ENCODE measurements around the gene GPC3. TPM values are rescaled to one million over a fixed set of nuclear protein-coding genes. Genes with fewer than 3 reads are reported as not detected.

The GPC3 gene
- total RNA-seq, 2 donors from 2014 or later, result 1.9 to 2.0 TPM

DNA sequence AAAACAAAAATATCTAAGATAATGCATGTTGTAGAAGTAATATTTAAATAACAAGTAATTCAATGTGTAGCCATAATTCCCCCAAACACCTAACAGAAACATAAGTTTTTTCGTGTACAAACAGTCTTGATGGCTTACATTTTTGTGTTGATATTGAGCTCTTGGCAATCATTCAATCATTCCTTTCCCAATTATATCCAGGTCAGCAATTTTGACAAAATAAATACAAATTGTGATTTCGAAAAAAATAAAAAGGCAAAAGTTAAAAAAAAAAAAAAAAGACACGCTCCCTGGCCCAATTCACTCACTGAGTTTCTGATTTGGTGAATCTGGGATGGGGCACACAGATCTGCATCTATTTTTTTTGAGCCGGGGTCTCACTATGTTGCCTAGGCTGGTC is 382.5 kb downstream of the GPC3 start:
- intact Hi-C loops (cut with DNase I), result no loop called here
- H3K36me3 ChIP-seq, result no peaks in the 10 kb centered on the region
- no peaks in the 10 kb centered on the region for H3K27me3 ChIP-seq
- TF ChIP-seq, protein P1, sequence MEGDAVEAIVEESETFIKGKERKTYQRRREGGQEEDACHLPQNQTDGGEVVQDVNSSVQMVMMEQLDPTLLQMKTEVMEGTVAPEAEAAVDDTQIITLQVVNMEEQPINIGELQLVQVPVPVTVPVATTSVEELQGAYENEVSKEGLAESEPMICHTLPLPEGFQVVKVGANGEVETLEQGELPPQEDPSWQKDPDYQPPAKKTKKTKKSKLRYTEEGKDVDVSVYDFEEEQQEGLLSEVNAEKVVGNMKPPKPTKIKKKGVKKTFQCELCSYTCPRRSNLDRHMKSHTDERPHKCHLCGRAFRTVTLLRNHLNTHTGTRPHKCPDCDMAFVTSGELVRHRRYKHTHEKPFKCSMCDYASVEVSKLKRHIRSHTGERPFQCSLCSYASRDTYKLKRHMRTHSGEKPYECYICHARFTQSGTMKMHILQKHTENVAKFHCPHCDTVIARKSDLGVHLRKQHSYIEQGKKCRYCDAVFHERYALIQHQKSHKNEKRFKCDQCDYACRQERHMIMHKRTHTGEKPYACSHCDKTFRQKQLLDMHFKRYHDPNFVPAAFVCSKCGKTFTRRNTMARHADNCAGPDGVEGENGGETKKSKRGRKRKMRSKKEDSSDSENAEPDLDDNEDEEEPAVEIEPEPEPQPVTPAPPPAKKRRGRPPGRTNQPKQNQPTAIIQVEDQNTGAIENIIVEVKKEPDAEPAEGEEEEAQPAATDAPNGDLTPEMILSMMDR (IDR thresholded peaks at IDR 0.05), result no peak
- no peak overlapping the region for H3K4me3 ChIP-seq
- no peak overlapping the region for H3K9ac ChIP-seq (ENCODE audit: low read depth in 2 of 2, low read length in 2 of 2)
- H3K9me3 ChIP-seq, result no peaks in the 10 kb centered on the region
- DNase-seq, result no peak
- H3K4me1 ChIP-seq, result no peaks in the 10 kb centered on the region
- no peak overlapping the region for H3K27ac ChIP-seq

DNA sequence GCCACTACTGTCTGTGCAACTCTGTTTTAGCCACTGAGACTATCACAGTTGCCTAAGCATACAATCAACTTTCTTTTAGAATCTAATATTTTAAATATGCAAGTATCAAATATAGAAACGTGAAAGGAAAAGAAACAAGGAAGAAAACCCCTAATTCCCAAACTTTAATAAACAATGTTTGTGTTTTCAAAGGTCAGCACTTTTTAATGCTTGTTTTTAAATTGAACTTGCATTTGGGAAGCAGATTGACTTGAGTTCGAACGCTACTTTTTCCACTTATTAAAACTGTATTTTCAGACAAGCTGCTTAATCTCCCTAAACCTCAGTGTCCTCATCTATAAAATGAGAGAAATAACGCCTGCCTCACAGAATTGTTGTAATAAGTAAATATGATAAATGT is 384.3 kb downstream of the GPC3 start:
- H3K27me3 ChIP-seq, result no peaks in the 10 kb centered on the region
- intact Hi-C loops (cut with DNase I), result no loop called here
- no peaks in the 10 kb centered on the region for H3K36me3 ChIP-seq
- TF ChIP-seq, protein P1 (IDR thresholded peaks at IDR 0.05), result no peak
- no peak overlapping the region for H3K27ac ChIP-seq
- no peak overlapping the region for H3K9ac ChIP-seq (ENCODE audit: low read depth in 2 of 2, low read length in 2 of 2)
- DNase-seq, result no peak
- H3K4me3 ChIP-seq, result no peak overlapping the region
- no peaks in the 10 kb centered on the region for H3K9me3 ChIP-seq
- H3K4me1 ChIP-seq, result no peaks in the 10 kb centered on the region

DNA sequence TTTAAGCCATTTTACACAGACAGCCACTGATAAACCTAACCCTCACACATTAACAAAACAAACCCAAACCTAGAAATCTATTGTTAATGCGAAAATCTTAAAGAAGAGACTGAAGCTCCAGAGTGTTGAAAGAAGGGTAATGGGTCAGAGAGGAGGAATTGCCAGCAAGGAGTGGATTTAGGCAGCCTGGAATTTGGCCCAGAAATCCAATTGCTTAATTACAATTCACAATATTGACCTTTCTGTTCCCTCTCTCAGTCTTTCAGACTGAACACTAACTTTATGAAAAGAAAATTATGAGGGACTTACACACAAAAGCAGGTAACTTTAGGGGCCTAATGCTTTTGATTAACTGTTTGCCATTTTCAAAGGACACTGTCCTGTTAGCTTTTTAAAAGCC is 384.9 kb downstream of the GPC3 start:
- H3K9ac ChIP-seq (ENCODE audit: low read depth in 2 of 2, low read length in 2 of 2), result no peak overlapping the region
- H3K27me3 ChIP-seq, result no peaks in the 10 kb centered on the region
- intact Hi-C loops (cut with DNase I), result no loop called here
- H3K4me1 ChIP-seq, result no peaks in the 10 kb centered on the region
- H3K9me3 ChIP-seq, result no peaks in the 10 kb centered on the region
- no peaks in the 10 kb centered on the region for H3K36me3 ChIP-seq
- no peak overlapping the region for H3K27ac ChIP-seq
- H3K4me3 ChIP-seq, result no peak overlapping the region
- TF ChIP-seq, protein P1 (IDR thresholded peaks at IDR 0.05), result no peak
- no peak for DNase-seq

DNA sequence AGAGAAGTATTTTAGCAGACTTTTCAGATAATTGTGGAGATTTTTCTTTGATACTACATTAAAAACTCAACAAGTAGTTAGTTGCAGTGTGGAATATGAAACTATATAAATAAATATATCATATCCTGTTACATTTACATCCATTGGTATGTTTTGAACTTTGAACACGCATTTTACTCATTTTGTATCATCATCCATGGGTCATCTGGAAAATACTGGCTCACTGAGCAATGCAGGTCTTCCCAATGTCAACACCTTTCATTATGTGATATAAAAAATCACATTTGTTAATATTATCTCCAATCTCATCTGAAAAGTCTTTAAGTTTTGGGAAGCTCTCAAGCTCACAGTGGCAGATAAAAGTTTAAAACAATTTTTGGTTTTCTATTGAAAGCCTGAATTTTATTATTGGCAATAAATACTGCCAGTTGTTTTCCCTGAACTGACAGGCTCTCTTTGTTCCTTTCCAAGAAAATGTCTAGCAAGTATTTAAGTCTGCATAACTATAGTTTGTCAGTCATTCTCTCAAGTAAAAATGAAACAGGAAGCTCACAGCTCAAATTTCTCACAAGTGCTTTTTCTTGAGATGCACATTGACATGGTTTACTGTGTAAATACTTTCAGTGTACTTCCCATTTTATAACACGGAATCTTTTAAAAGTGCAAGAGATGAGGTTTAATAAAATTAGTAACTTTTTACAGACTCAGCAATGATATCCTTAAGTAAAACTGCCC is 386.6 kb downstream of the GPC3 start:
- H3K9ac ChIP-seq (ENCODE audit: low read depth in 2 of 2, low read length in 2 of 2), result no peak overlapping the region
- H3K4me1 ChIP-seq, result no peaks in the 10 kb centered on the region
- H3K36me3 ChIP-seq, result no peaks in the 10 kb centered on the region
- TF ChIP-seq, protein P1 (IDR thresholded peaks at IDR 0.05), result no peak
- no peaks in the 10 kb centered on the region for H3K9me3 ChIP-seq
- DNase-seq, result no peak
- no peaks in the 10 kb centered on the region for H3K27me3 ChIP-seq
- intact Hi-C loops (cut with DNase I), result no loop called here
- no peak overlapping the region for H3K4me3 ChIP-seq
- no peak overlapping the region for H3K27ac ChIP-seq

DNA sequence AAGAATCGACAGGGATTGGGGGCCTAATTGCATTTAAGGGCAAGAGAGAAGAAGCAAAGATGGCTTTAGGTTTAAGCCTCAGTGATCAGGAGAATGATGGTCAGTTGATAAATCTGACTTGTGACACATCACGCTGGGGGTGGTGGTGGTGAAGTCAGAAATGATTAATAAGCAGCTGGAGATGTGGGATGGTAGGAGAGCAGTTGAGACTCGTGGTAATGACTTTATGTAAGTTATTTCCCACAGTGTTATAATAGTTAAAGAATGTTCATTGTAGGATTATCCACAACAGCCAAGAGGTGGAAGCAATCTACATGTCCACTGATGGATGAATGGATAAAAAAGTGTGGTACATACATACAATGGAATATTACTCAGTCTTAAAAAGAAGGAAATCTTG is 391.2 kb downstream of the GPC3 start:
- no peaks in the 10 kb centered on the region for H3K9me3 ChIP-seq
- no peak overlapping the region for H3K27ac ChIP-seq
- intact Hi-C loops (cut with DNase I), result no loop called here
- no peak overlapping the region for H3K9ac ChIP-seq (ENCODE audit: low read depth in 2 of 2, low read length in 2 of 2)
- H3K27me3 ChIP-seq, result no peaks in the 10 kb centered on the region
- TF ChIP-seq, protein P1 (IDR thresholded peaks at IDR 0.05), result no peak
- H3K4me3 ChIP-seq, result no peak overlapping the region
- no peaks in the 10 kb centered on the region for H3K36me3 ChIP-seq
- DNase-seq, result no peak
- no peaks in the 10 kb centered on the region for H3K4me1 ChIP-seq
